ENCODE data around the gene KAZN. TPM values are rescaled to one million over a fixed set of nuclear protein-coding genes. Genes with fewer than 3 reads are reported as not detected.

The KAZN gene
- total RNA-seq, 1 donor from 2014 or later, result 5.7 TPM

GRCh38 chr1:15065736-15066135 lies 467.3 kb downstream of the KAZN start:
- TF ChIP-seq, protein P1, sequence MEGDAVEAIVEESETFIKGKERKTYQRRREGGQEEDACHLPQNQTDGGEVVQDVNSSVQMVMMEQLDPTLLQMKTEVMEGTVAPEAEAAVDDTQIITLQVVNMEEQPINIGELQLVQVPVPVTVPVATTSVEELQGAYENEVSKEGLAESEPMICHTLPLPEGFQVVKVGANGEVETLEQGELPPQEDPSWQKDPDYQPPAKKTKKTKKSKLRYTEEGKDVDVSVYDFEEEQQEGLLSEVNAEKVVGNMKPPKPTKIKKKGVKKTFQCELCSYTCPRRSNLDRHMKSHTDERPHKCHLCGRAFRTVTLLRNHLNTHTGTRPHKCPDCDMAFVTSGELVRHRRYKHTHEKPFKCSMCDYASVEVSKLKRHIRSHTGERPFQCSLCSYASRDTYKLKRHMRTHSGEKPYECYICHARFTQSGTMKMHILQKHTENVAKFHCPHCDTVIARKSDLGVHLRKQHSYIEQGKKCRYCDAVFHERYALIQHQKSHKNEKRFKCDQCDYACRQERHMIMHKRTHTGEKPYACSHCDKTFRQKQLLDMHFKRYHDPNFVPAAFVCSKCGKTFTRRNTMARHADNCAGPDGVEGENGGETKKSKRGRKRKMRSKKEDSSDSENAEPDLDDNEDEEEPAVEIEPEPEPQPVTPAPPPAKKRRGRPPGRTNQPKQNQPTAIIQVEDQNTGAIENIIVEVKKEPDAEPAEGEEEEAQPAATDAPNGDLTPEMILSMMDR (conservative IDR thresholded peaks at IDR 0.05; ENCODE audit: low read depth, low read length), result no peak
- DNase-seq (ENCODE audit: low read depth), result no peak
- no peak overlapping the region for H3K4me3 ChIP-seq (ENCODE audit: low read depth, low read length)

GRCh38 chr1:15066191-15066590 lies 467.7 kb downstream of the KAZN start:
- no peak overlapping the region for H3K4me3 ChIP-seq (ENCODE audit: low read depth, low read length)
- DNase-seq (ENCODE audit: low read depth), result no peak
- TF ChIP-seq, protein P1 (conservative IDR thresholded peaks at IDR 0.05; ENCODE audit: low read depth, low read length), result no peak

DNA sequence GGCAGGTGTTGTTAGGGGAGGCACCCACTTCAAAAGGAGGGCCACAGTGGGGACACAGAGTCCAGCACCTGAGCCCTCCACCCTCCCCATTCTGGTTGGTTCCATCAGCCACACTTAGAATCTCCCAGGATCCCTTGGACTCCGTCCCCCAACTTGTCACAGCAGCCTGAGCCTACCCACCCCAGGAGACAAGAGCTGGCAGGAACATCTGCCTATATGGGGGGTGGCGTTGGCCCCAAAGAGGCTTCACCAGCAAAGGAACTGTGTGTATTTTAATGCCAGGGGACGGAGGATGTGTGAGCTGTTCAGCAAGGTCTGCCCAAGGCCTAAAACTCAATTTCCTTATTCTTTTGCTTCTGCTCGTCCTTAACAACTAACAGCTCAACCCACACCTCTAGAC lies 468.7 kb downstream of the KAZN start:
- no peak for DNase-seq (ENCODE audit: low read depth)
- H3K4me3 ChIP-seq (ENCODE audit: low read depth, low read length), result no peak overlapping the region
- TF ChIP-seq, protein P1 (conservative IDR thresholded peaks at IDR 0.05; ENCODE audit: low read depth, low read length), result no peak

GRCh38 chr1:15068152-15068551 lies 469.7 kb downstream of the KAZN start:
- TF ChIP-seq, protein P1 (conservative IDR thresholded peaks at IDR 0.05; ENCODE audit: low read depth, low read length), result no peak
- H3K4me3 ChIP-seq (ENCODE audit: low read depth, low read length), result no peak overlapping the region
- DNase-seq (ENCODE audit: low read depth), result no peak

DNA sequence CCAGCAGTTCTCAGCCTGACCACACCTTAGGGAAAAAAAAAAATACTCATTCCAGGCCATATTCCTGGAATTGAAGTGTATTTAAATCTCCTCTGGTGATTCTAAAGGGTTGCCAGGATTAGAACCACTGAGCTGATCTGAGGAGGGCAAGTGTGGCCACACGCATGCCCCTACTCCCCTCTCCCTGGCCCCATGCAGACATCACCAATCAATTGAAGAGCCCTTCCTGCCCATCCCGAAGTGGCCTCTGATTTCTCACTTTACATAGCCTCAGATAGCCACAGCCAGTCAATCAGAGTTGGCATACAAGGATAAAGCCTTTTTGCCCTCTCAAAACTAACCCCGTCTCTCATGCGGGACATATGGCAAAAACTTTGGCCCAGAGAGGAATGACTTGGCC lies 470.5 kb downstream of the KAZN start:
- DNase-seq (ENCODE audit: low read depth), result no peak
- TF ChIP-seq, protein P1 (conservative IDR thresholded peaks at IDR 0.05; ENCODE audit: low read depth, low read length), result no peak
- no peak overlapping the region for H3K4me3 ChIP-seq (ENCODE audit: low read depth, low read length)

DNA sequence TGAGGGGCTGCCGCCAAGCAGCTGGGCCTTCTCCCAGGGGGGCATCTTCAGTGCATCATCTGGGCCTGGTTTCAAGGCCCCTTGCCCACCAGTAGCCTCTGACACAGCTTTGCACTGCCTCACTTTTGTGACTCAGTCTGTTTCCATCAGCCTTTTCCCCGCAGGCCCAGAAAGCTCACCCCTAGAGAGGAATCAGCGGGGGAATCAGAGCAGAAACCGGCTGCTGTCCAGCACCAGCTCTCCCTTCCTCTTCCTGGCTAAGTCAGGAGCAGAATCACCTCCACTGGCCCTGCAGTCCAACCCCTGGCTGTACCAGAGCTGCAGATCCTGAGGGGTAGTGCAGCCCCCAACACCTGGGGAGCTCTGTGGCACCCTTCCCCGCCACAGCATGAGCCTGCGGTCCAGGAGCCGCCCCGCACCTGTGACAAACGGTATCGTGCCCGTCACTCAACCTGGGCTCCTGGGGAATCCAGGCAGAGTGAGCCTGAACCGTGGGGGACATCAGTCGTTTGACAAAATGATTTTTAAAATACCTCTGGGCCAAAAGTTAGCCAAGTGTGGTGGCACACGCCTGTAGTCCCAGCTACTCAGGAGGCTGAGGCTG lies 471.8 kb downstream of the KAZN start:
- H3K4me3 ChIP-seq (ENCODE audit: low read depth, low read length), result no peak overlapping the region
- TF ChIP-seq, protein P1 (conservative IDR thresholded peaks at IDR 0.05; ENCODE audit: low read depth, low read length), result no peak
- DNase-seq (ENCODE audit: low read depth), result no peak

DNA sequence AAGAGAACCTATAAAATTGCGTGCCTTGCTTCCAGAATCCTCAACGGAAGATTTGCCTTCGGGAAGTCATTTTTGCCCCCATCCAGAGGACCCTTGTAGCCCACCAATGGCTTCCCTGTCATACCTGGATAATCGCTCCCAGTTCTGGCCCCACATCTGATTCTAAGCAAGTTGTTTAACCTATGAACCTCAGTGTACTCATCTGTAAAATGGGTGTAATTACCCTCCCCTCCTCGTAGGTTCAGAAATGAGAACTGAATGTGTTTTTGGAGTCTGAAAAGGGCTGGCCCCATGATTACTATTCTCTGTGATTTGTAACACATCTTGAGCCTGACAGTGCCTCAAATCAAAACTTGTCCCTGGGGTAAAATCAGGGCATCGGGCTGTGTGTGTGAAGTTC lies 473.5 kb downstream of the KAZN start:
- DNase-seq (ENCODE audit: low read depth), result no peak
- no peak overlapping the region for H3K4me3 ChIP-seq (ENCODE audit: low read depth, low read length)
- TF ChIP-seq, protein P1 (conservative IDR thresholded peaks at IDR 0.05; ENCODE audit: low read depth, low read length), result no peak

All from epithelial cell of proximal tubule (primary cell).